ENCODE measurements around the gene DDR2. TPM values are rescaled to one million over a fixed set of nuclear protein-coding genes. Genes with fewer than 3 reads are reported as not detected.

The DDR2 gene
- total and polyA plus RNA-seq, 2 of the 4 experiments (the other 2 are of a cell fraction): 66.1 to 245 TPM

GRCh38 chr1:162720996-162721395 lies 88.7 kb downstream of the DDR2 start:
- TF ChIP-seq SMC3 (IDR thresholded peaks at IDR 0.05; ENCODE audit: low read depth, low read length) (no peak), ELK1 (IDR thresholded peaks at IDR 0.05; ENCODE audit: borderline replicate concordance, low read depth, low read length) (no peak), CHD1 (IDR thresholded peaks at IDR 0.05; ENCODE audit: low read depth, low read length) (no peak), MAFK (IDR thresholded peaks at IDR 0.05; ENCODE audit: low read depth, low read length) (no peak), RAD21 (IDR thresholded peaks at IDR 0.05; ENCODE audit: low read length) (peak; percentile 26; the same call in 1 of the 2 replicates), USF2 (IDR thresholded peaks at IDR 0.05; ENCODE audit: low read depth, low read length) (no peak)
- Histone ChIP-seq H2BK20ac (ENCODE audit: low read depth, low read length) (no peak overlapping the region), H2AFZ (replicated peaks; ENCODE audit: low read length, poor library complexity) (no peak overlapping the region), H3K4ac (ENCODE audit: low read depth, low read length) (no peak overlapping the region), H4K8ac (ENCODE audit: low read depth in 2 of 2, low read length in 2 of 2) (no peak overlapping the region), H3K4me3 (ENCODE audit: insufficient read depth, low read depth, low read length) (no peak overlapping the region), H3K9me3 (ENCODE audit: control insufficient read depth, insufficient read depth, low read length) (no peaks in the 10 kb centered on the region), H3K4me1 (ENCODE audit: control insufficient read depth, insufficient read depth, low read length) (peaks cover 6% of the 10 kb centered on the region), H2BK120ac (ENCODE audit: low read depth, low read length) (no peak overlapping the region), H2AK9ac (replicated peaks; ENCODE audit: low read depth, low read length, poor library complexity) (no peak overlapping the region), H3K23ac (ENCODE audit: low read depth, low read length) (no peak overlapping the region), H3K27me3 (ENCODE audit: control insufficient read depth, insufficient read depth, low read length) (no peaks in the 10 kb centered on the region), H3K36me3 (ENCODE audit: control insufficient read depth, insufficient read depth, low read length) (peaks cover 25% of the 10 kb centered on the region), H4K5ac (ENCODE audit: low read depth, low read length) (no peak overlapping the region), H3K18ac (ENCODE audit: low read depth, low read length) (no peak overlapping the region), H3K9me1 (ENCODE audit: insufficient read depth, low read length) (peaks cover 24% of the 10 kb centered on the region), H3K4me2 (ENCODE audit: low read depth, low read length) (no peak overlapping the region), H3K79me1 (ENCODE audit: low read depth in 1 of 2, low read length in 2 of 2) (peaks cover 53 to 75% of the 10 kb centered on the region in 2 experiments), H3K56ac (ENCODE audit: extremely low read depth, insufficient read depth, low read length) (no peak overlapping the region), H2BK5ac (ENCODE audit: low read depth, low read length, poor library complexity, severe bottlenecking) (peak overlapping the region; percentile 32), H4K91ac (ENCODE audit: insufficient read depth, low read depth, low read length) (no peak overlapping the region), H3K9ac (ENCODE audit: low read depth, low read length) (no peak overlapping the region), H3K27ac (ENCODE audit: insufficient read depth, low read length) (no peak overlapping the region), H2BK15ac (ENCODE audit: low read depth, low read length) (no peak overlapping the region), H2AK5ac (ENCODE audit: low read depth, low read length) (no peak overlapping the region), H3K14ac (replicated peaks; ENCODE audit: low read depth, low read length) (no peak overlapping the region), H4K20me1 (ENCODE audit: insufficient read depth, low read length) (peaks cover 51% of the 10 kb centered on the region; the same call in 1 of the 2 replicates)
- ChIA-PET POLR2A (ENCODE audit: unreplicated experiment) (no interaction called here), CTCF (interaction anchor here (1.5 kb wide), 1 partner anchor 107 kb away, joined by 3 read pairs; no protein-coding TSS in a partner anchor)
- peak; percentile 23; the same call in 1 of the 2 replicates for ATAC-seq (ENCODE audit: low read depth)
- no TSS peak for BruUV-seq (replicated peaks)
- 100% methylated on average over 1 of the region's 1 CpG; no CpG with 5 or more reads in 1 of the 2 experiments for WGBS, 2 experiments (ENCODE audit: extremely low coverage in 2 of 2, insufficient read length in 1 of 2)
- intact Hi-C loops (cut with micrococcal nuclease): no loop called here
- dilution Hi-C loops (cut with HindIII; ENCODE audit: low sequenced_read_pairs, unreplicated experiment): no loop called here
- in situ Hi-C loops (cut with MboI; ENCODE audit: low sequenced_read_pairs): no loop called here
- DNase-seq: peak; percentile 50

Data from IMR-90 (cell line).